ENCODE measurements around the gene SYPL1. TPM values are rescaled to one million over a fixed set of nuclear protein-coding genes. Genes with fewer than 3 reads are reported as not detected.

Gene SYPL1
- total RNA-seq, 3 donors from 2014 or later, result 96.2 to 116 (median 98.3) TPM

DNA sequence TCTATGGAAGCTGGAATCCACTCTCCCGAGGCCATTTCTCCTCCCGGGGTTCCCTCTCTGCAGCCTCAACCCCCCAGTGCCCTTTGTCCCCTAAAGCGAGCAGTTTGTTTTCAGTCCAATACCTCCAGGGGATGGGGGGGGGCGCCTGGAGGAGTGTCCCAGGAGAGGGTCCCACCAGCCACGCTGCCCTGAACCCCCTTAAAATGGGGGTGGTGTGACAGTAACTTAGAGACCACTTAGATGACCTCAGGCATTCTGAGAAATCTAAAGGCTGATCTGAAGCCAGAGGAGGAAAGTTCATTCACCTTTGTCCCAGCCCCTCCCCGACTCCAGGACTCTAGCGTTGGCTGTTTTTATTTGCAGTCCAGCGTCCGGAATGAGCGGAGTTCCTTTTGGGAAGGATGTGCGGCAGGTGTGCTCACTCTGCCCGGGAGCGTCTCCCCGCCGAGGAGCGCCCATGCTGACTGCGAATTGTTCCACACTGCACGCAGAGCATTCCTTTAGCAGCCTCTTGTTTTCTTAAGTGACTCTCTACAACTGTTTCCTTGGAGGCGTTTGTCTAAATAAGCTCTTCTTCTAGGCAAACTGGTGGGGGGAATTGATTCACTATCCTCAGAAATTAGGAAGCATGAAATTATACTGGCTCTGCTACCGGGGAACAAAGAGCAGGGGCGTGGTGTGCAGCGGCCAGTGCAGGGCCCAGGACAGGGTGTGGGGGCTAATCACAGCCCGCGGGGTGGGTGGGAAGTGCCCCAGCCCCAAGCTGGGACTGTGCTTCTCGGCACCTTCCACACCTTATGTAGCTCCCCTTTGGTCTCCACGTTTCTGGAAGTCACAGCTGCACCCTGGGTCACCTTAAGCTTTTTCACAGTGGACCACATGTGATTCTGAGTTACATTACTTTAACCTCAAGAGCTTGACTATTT, 46.3 kb downstream of the SYPL1 start:
- Histone ChIP-seq H3K4me3 (peak overlapping the region in 2 of 3 donors; percentile 40 to 61), H3K4me1 (peaks cover 2 to 6% of the 10 kb centered on the region in 2 donors), H3K36me3 (no peaks in the 10 kb centered on the region), H3K9me3 (no peaks in the 10 kb centered on the region), H3K27ac (peak overlapping the region; percentile 87 to 92), H3K27me3 (no peaks in the 10 kb centered on the region)
- no peak for DNase-seq (ENCODE audit: low spot score in 2 of 2)
- intact Hi-C loops (cut with DNase I; ENCODE audit: low total_unique reads), result no loop called here
- TF ChIP-seq, protein P1, sequence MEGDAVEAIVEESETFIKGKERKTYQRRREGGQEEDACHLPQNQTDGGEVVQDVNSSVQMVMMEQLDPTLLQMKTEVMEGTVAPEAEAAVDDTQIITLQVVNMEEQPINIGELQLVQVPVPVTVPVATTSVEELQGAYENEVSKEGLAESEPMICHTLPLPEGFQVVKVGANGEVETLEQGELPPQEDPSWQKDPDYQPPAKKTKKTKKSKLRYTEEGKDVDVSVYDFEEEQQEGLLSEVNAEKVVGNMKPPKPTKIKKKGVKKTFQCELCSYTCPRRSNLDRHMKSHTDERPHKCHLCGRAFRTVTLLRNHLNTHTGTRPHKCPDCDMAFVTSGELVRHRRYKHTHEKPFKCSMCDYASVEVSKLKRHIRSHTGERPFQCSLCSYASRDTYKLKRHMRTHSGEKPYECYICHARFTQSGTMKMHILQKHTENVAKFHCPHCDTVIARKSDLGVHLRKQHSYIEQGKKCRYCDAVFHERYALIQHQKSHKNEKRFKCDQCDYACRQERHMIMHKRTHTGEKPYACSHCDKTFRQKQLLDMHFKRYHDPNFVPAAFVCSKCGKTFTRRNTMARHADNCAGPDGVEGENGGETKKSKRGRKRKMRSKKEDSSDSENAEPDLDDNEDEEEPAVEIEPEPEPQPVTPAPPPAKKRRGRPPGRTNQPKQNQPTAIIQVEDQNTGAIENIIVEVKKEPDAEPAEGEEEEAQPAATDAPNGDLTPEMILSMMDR (IDR thresholded peaks at IDR 0.05), result no peak
- TF ChIP-seq POLR2AphosphoS5 (IDR thresholded peaks at IDR 0.05), result no peak

DNA sequence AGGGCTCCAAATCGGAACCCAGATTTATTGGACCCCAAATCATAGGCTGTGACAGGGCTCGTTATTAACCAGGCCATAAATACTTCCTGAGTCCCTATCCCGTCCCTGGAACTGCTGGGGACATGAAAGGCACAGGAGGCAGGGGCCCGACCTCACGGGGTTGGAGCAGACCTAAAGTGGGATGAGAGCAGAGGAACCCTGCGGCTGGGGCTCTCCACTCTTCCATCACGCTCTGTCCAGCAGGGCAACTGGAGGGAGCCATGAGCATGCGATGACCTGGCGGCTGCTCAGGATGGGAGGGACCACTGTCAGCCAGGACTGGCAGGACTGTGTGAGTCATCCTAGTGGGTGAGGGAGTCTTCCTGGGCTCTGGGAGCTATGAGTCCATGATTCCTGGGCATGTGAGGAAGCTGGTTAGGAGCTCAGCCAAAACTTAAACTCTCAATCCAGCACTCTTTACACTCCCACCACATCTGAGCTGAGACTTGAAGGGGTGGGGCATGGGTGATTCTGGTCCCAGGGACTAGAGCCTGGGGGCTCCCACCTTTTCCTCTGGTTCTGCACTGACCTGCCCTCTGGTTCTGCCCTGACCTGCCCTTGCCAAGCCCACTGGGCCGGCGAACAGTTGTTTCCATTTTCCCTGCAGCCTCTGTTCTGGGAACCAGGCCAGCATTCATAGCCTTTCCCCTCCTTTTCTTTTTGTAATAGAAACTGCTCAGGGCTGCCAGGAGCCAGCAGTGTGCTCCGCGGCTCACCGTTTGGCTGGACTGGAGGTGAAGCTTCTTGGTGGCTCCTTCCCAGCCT, 47.1 kb downstream of the SYPL1 start:
- TF ChIP-seq, protein P1 (IDR thresholded peaks at IDR 0.05), result peak in 1 of 3 donors; percentile 20
- TF ChIP-seq POLR2AphosphoS5 (IDR thresholded peaks at IDR 0.05) (peak in 2 of 3 donors; percentile 23 to 44), POLR2A (IDR thresholded peaks at IDR 0.05) (no peak)

DNA sequence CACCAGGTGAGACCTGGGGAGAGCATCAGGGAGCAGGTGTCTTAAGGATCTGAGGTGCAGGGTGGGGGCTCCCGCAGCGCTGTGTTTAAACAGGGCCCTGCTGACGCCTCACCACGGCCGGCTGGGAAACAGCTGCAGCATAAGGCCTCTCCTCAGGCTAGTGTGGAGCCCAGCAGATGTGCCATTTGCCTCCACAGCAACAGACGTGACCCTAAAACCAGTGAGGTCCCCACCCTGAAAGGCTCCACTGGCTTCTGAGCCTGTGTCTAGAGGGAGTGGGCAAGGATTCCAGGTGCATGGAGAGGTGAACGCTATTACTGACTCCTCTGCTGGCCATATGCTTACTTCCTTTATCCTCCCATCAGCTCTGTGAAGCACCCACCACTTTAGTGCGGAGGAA, 47.8 kb downstream of the SYPL1 start:
- no peak for DNase-seq (ENCODE audit: low spot score in 2 of 2)
- H3K9me3 ChIP-seq, result no peaks in the 10 kb centered on the region
- no peaks in the 10 kb centered on the region for H3K36me3 ChIP-seq
- H3K4me3 ChIP-seq, result peak overlapping the region in 1 of 3 donors; percentile 61
- intact Hi-C loops (cut with DNase I; ENCODE audit: low total_unique reads), result no loop called here
- H3K27me3 ChIP-seq, result no peaks in the 10 kb centered on the region
- TF ChIP-seq, protein P1 (IDR thresholded peaks at IDR 0.05), result no peak
- TF ChIP-seq POLR2AphosphoS5 (IDR thresholded peaks at IDR 0.05) (no peak), POLR2A (IDR thresholded peaks at IDR 0.05) (no peak)
- H3K4me1 ChIP-seq, result peaks cover 0 to 6% of the 10 kb centered on the region in 2 donors
- H3K27ac ChIP-seq, result peak overlapping the region; percentile 87 to 92

More for the DNA sequence above, 47.1 kb downstream of the SYPL1 start:
- peak; percentile 91 to 92 for DNase-seq (ENCODE audit: low spot score in 2 of 2)
- H3K4me1 ChIP-seq, result peaks cover 0 to 6% of the 10 kb centered on the region in 2 donors
- intact Hi-C loops (cut with DNase I; ENCODE audit: low total_unique reads), result no loop called here
- H3K36me3 ChIP-seq, result no peaks in the 10 kb centered on the region
- H3K27ac ChIP-seq, result peak overlapping the region; percentile 87 to 92
- H3K4me3 ChIP-seq, result peak overlapping the region in 2 of 3 donors; percentile 40 to 61
- no peaks in the 10 kb centered on the region for H3K27me3 ChIP-seq
- no peaks in the 10 kb centered on the region for H3K9me3 ChIP-seq

DNA sequence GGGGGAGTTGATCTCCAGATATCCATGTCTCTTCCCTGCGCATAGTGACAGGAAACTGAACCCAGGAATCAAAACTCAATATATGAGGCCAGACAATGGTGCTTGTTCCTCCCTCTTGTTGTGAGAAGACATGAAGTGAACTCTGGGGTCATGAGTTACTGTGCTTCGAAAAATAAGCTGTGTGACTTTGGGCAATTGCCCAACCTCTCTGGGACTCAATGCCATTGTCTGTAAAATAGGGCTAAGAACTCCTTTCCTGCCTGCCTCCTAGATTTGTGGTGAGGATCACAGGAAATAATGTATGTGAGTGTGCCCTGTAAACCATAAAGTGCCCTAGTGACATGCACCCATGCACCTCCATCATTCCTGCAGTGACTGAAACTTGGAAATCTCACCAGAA, 48.4 kb downstream of the SYPL1 start:
- Histone ChIP-seq H3K27me3 (no peaks in the 10 kb centered on the region), H3K9me3 (no peaks in the 10 kb centered on the region), H3K4me1 (peaks cover 0 to 10% of the 10 kb centered on the region in 2 donors), H3K4me3 (no peak overlapping the region), H3K27ac (peak overlapping the region; percentile 87 to 92), H3K36me3 (no peaks in the 10 kb centered on the region)
- intact Hi-C loops (cut with DNase I; ENCODE audit: low total_unique reads), result loop anchor here (2.0 kb wide), 1 partner anchor 31 kb away; no protein-coding TSS in a partner anchor
- no peak for TF ChIP-seq POLR2AphosphoS5 (IDR thresholded peaks at IDR 0.05)
- TF ChIP-seq, protein P1 (IDR thresholded peaks at IDR 0.05), result no peak
- no peak for TF ChIP-seq POLR2A (IDR thresholded peaks at IDR 0.05)
- DNase-seq (ENCODE audit: low spot score in 2 of 2), result no peak
